ENCODE data around the gene FAT2.

DNA sequence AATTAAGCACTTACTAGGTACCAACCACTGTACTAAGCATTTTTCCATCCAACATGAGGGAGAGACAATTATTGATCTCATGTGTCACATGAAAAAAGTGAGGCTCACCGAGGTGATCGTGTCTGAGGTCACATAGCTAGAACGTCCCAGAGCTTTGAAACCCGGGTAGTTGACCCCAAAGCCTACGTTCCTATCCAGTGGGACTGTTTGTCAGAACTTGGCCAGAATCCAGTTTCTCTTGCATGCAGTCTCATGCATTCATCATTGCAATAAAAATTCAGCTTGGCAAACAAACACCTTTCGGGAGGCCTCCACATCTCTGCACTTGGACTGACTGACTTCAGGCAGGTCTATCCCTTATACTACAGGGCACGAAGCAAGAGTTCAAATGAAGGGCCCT lies 23.4 kb upstream of the FAT2 start:
- TF ChIP-seq POLR2A (IDR thresholded peaks at IDR 0.05), result no peak
- TF ChIP-seq, protein P1, sequence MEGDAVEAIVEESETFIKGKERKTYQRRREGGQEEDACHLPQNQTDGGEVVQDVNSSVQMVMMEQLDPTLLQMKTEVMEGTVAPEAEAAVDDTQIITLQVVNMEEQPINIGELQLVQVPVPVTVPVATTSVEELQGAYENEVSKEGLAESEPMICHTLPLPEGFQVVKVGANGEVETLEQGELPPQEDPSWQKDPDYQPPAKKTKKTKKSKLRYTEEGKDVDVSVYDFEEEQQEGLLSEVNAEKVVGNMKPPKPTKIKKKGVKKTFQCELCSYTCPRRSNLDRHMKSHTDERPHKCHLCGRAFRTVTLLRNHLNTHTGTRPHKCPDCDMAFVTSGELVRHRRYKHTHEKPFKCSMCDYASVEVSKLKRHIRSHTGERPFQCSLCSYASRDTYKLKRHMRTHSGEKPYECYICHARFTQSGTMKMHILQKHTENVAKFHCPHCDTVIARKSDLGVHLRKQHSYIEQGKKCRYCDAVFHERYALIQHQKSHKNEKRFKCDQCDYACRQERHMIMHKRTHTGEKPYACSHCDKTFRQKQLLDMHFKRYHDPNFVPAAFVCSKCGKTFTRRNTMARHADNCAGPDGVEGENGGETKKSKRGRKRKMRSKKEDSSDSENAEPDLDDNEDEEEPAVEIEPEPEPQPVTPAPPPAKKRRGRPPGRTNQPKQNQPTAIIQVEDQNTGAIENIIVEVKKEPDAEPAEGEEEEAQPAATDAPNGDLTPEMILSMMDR (IDR thresholded peaks at IDR 0.05 in 4 of 5, conservative IDR thresholded peaks at IDR 0.05 in 1 of 5), result no peak

All from gastrocnemius medialis (tissue), 4 donors.